K562 (cell line): Measurements from ENCODE around the gene WASF3. TPM values are rescaled to one million over a fixed set of nuclear protein-coding genes. Genes with fewer than 3 reads are reported as not detected.

ENCODE experiments used
- ATAC-seq: fragments of 200-7000 bp; cut with Tn5 transposase; 3 replicates; pipeline ENCODE4 v1.9.1; 2020; ENCODE audit warnings: moderate library complexity
- BruUV-seq: library from RNA; stranded (reverse); fragments of 400-500 nt; replicated peaks from 2 replicates; lab custom pipeline; 2021; lab: Mats Ljungman, UMichigan
- CTCF ChIA-PET: fragments of 300-600 bp; formaldehyde crosslinking; extraction: SDS; loops from one replicate; lab custom pipeline; 2021; ENCODE audit warnings: low intra/inter-chr PET ratio; lab: Yijun Ruan, JAX
- POLR2A ChIA-PET: fragments of 300-600, 350-650 bp; sonication (Branson Sonifier 250); formaldehyde crosslinking; extraction: SDS; loops from one replicate; lab custom pipeline; 2021; ENCODE audit warnings: antibody characterized with exemption, inconsistent platforms; lab: Yijun Ruan, JAX
- DNase-seq, 4 experiments: peaks; one replicate each; pipeline versions ENCODE4 v3.0.0 to v3.0.0-alpha.2; 2011 to 2018; ENCODE audit warnings: low spot score in 3 of 4, mixed read lengths in 3 of 4; ENCODE audit errors: extremely low read depth in 1 of 4
- FAIRE-seq: peaks from 2 replicates; lab custom pipeline; 2011; peaks lifted over from hg19 to GRCh38; lab: Jason Lieb, UNC
- H2AFZ ChIP-seq: 2 replicates; pipeline ENCODE4 v1.6.0; 2011; ENCODE audit warnings: low read depth, low read length, control low read depth, inconsistent platforms
- H3K27ac ChIP-seq: fragments of 200-600 bp; 3 replicates; pipeline ENCODE4 v1.8.0; 2011; ENCODE audit warnings: low read depth, mild to moderate bottlenecking, control low read depth, inconsistent platforms, low read length, moderate library complexity, mixed read lengths; ENCODE audit errors: extremely low read depth
- H3K27me3 ChIP-seq, 2 experiments: fragments of 300-600 bp in 1 of 2; 2 replicates in 1 of 2; 3 replicates in 1 of 2; pipeline versions ENCODE4 v1.6.0 to v1.8.0; 2011; ENCODE audit warnings: inconsistent platforms in 2 of 2, low read length in 2 of 2, mild to moderate bottlenecking in 1 of 2, mixed read lengths in 1 of 2, moderate library complexity in 1 of 2; ENCODE audit not compliant: control insufficient read depth in 2 of 2, insufficient read depth in 2 of 2
- H3K36me3 ChIP-seq: fragments of 300-600 bp; 3 replicates; pipeline ENCODE4 v1.8.0; 2011; ENCODE audit warnings: mild to moderate bottlenecking, low read length, inconsistent platforms; ENCODE audit not compliant: control insufficient read depth, insufficient read depth
- H3K4me1 ChIP-seq, 2 experiments: fragments of 200-600 bp in 1 of 2; replicated peaks in 1 of 2; 2 replicates in 1 of 2; 3 replicates in 1 of 2; pipeline versions ENCODE4 v1.5.1 to v1.8.0; 2011; ENCODE audit warnings: inconsistent platforms in 2 of 2, low read length in 2 of 2, mild to moderate bottlenecking in 1 of 2, mixed read lengths in 1 of 2, moderate library complexity in 1 of 2; ENCODE audit not compliant: control insufficient read depth in 2 of 2, insufficient read depth in 2 of 2
- H3K4me2 ChIP-seq: 2 replicates; pipeline ENCODE4 v1.6.1; 2011; ENCODE audit warnings: low read length, control low read depth, inconsistent platforms, mixed read lengths; ENCODE audit not compliant: insufficient read depth
- H3K4me3 ChIP-seq: fragments of 200-600 bp; sonication (generic), shearing (Covaris generic); 2 replicates; pipeline ENCODE4 v1.5.1; 2016; ENCODE audit warnings: control low read depth, inconsistent platforms
- H3K79me2 ChIP-seq: fragments of 200-600 bp; 3 replicates; pipeline ENCODE4 v1.8.0; 2011; ENCODE audit warnings: low read length, inconsistent platforms; ENCODE audit not compliant: control insufficient read depth, insufficient read depth
- H3K9ac ChIP-seq, 2 experiments: 2 replicates each; pipeline versions ENCODE4 v1.6.0 to v1.6.1; 2011; ENCODE audit warnings: low read depth in 2 of 2, low read length in 2 of 2, control low read depth in 1 of 2, inconsistent platforms in 1 of 2, mild to moderate bottlenecking in 1 of 2, mixed read lengths in 1 of 2; ENCODE audit not compliant: insufficient read depth in 1 of 2
- H3K9me1 ChIP-seq: one replicate; pipeline ENCODE4 v1.6.0; 2011; ENCODE audit warnings: inconsistent platforms, mild to moderate bottlenecking, low read length, moderate library complexity; ENCODE audit not compliant: control insufficient read depth, insufficient read depth
- H3K9me3 ChIP-seq: replicated peaks from 2 replicates; pipeline ENCODE4 v1.5.1; 2011; ENCODE audit warnings: low read depth, low read length, inconsistent platforms; ENCODE audit not compliant: control insufficient read depth, insufficient read depth
- H4K20me1 ChIP-seq: replicated peaks from 2 replicates; pipeline ENCODE4 v1.6.1; 2011; ENCODE audit warnings: low read length, inconsistent platforms, mixed read lengths; ENCODE audit not compliant: control insufficient read depth, insufficient read depth
- CHD4 ChIP-seq: fragments of 200-600 bp; sonication (generic); IDR thresholded peaks from 3 replicates; pipeline ENCODE4 v1.6.1; 2012; ENCODE audit warnings: low read depth, mild to moderate bottlenecking, mixed read lengths, low read length, inconsistent platforms; ENCODE audit not compliant: insufficient read depth, insufficient replicate concordance, poor library complexity, severe bottlenecking
- GABPB2 ChIP-seq: fragments of 250-450 bp; sonication (Bioruptor Pico); conservative IDR thresholded peaks from 2 replicates; pipeline ENCODE4 v1.5.1; 2021; ENCODE audit warnings: mild to moderate bottlenecking
- SMAD4 ChIP-seq: fragments of 250-450 bp; sonication (Bioruptor Pico); conservative IDR thresholded peaks from 2 replicates; pipeline ENCODE4 v1.8.0; 2021; ENCODE audit warnings: inconsistent platforms, mild to moderate bottlenecking, moderate library complexity
- ZNF23 ChIP-seq: fragments of 250-450 bp; sonication (Bioruptor Pico); IDR thresholded peaks from 2 replicates; pipeline ENCODE4 v1.4.0; 2020; ENCODE audit warnings: mild to moderate bottlenecking
- WGBS: fragments of 100-300 bp; shearing (Covaris generic); methylation state at CpG from one replicate; pipeline ENCODE4 v1.1.6; 2016; ENCODE audit warnings: low coverage, mixed read lengths; ENCODE audit not compliant: insufficient coverage; ENCODE audit errors: missing lambda C conversion rate; 5-methylcytosine and 5-hydroxymethylcytosine counted together
- in situ Hi-C: fragments of 300-500 bp; cut with MboI; formaldehyde crosslinking; loops from 4 replicates; pipeline ENCODE4 v1.15.0; 2018; ENCODE audit warnings: inconsistent platforms, mixed read lengths
- intact Hi-C: fragments of 100-400 bp; cut with micrococcal nuclease; formaldehyde crosslinking; loops from 2 replicates; pipeline ENCODE4 v1.14.2; 2022
- polyA plus RNA-seq, 8 experiments: library from polyadenylated mRNA; depleted of rRNA in 4 of 8; stranded (reverse) in 5 of 8; unstranded in 3 of 8; fragments of >200 nt; fragmentation: Nextera tagmentation in 2 of 8; fragmentation: Illumina TruSeq in 1 of 8; extraction: Ambion mirVana in 2 of 8; extraction: Trizol in 1 of 8; gene quantifications; 2 replicates each; pipeline versions ENCODE4 v1.2.1 to v1.2.3, GENCODE V29; 2011 to 2014; ENCODE audit warnings: inconsistent platforms in 1 of 8, missing spikeins in 1 of 8
- total RNA-seq, 7 experiments: library from RNA; depleted of rRNA in 6 of 7; stranded (reverse); fragments of >200 nt in 6 of 7; fragmentation: Illumina TruSeq in 2 of 7; extraction: Trizol in 2 of 7; gene quantifications; 2 replicates each; pipeline versions ENCODE4 v1.2.1 to v1.2.3, GENCODE V29; 2011 to 2021; ENCODE audit warnings: low replicate concordance in 1 of 7
- TF ChIP-seq, protein P1 (sequence below), 2 experiments: fragments of 450-650 bp; IDR thresholded peaks; 2 replicates each; pipeline ENCODE4 v1.6.1; 2016; ENCODE audit warnings: mild to moderate bottlenecking in 2 of 2, borderline replicate concordance in 1 of 2, low read depth in 1 of 2, moderate library complexity in 1 of 2

WASF3 gene
- total and polyA plus RNA-seq, 9 of the 15 experiments (the other 6 are each of a cell fraction or from before 2014, with no cell fraction given), result 0.04 to 0.43 (median 0.11) TPM

DNA sequence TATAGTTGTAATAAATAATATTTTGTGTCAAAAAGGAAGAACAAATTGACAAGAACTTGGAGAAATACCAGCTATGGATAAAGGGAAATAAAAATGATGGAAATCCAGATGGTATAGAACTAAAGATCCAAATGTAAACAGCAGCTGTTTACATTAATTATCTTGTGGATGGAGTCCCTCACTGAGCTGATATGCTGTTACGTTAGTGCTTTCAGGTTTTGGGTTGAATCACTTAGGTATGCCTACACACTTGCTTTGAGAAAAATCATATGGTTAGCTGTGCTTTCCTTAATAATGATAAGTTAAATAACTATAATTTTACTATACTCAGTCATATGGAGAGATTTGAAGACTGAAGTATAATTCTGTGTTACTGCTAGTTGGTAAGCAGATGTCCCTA lies 27.7 kb downstream of the WASF3 start:
- no peak for FAIRE-seq
- H3K4me3 ChIP-seq, result no peak overlapping the region
- no peak overlapping the region for H3K27ac ChIP-seq
- H3K4me1 ChIP-seq, result no peaks in the 10 kb centered on the region
- no peak overlapping the region for H3K9ac ChIP-seq
- H3K27me3 ChIP-seq, result no peaks in the 10 kb centered on the region
- TF ChIP-seq, protein P1, sequence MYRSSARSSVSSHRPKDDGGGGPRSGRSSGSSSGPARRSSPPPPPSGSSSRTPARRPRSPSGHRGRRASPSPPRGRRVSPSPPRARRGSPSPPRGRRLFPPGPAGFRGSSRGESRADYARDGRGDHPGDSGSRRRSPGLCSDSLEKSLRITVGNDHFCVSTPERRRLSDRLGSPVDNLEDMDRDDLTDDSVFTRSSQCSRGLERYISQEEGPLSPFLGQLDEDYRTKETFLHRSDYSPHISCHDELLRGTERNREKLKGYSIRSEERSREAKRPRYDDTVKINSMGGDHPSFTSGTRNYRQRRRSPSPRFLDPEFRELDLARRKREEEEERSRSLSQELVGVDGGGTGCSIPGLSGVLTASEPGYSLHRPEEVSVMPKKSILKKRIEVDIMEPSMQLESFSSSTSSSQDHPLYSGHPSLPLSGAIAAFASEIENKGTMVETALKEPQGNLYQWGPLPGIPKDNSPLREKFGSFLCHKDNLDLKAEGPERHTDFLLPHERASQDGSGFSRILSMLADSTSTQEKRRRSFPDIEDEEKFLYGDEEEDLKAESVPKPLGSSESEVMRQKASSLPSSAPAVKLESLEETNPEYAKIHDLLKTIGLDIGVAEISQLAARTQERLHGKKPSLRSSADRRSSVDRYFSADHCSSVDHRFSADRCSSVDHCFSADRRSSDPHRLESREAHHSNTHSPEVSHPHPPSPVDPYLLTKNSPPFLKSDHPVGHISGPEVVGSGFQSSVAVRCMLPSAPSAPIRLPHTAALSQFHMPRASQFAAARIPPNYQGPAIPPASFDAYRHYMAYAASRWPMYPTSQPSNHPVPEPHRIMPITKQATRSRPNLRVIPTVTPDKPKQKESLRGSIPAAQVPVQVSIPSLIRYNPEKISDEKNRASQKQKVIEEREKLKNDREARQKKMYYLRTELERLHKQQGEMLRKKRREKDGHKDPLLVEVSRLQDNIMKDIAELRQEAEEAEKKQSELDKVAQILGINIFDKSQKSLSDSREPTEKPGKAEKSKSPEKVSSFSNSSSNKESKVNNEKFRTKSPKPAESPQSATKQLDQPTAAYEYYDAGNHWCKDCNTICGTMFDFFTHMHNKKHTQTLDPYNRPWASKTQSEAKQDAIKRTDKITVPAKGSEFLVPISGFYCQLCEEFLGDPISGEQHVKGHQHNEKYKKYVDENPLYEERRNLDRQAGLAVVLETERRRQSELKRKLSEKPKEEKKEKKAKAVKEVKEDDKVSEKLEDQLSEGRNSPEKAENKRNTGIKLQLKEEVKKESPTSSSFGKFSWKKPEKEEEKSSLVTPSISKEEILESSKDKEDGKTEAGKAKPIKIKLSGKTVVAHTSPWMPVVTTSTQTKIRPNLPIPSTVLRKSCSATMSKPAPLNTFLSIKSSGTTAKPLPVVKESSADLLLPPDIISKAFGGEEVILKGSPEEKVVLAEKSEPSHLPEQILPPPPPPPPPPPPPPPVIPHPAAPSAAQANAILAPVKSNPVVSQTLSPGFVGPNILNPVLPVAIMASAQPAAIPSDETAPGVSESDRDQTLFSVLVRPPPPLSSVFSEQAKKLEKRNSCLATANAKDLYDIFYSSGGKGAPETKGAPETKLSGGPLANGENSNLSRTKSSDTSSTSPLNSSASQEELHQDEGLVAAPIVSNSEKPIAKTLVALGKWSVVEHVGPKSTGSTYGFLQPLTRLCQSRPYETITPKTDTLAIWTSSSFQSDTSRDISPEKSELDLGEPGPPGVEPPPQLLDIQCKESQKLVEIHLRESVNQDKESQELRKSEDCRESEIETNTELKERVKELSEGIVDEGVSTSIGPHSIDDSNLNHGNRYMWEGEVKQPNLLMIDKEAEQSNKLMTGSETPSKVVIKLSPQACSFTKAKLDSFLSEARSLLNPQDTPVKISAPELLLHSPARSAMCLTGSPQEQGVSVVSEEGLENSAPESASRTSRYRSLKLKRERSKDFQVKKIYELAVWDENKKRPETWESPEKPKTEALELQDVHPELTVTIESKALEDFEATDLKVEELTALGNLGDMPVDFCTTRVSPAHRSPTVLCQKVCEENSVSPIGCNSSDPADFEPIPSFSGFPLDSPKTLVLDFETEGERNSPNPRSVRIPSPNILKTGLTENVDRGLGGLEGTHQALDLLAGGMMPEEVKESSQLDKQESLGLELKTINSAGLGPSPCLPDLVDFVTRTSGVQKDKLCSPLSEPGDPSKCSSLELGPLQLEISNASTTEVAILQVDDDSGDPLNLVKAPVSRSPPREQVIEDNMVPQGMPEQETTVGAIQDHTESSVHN (IDR thresholded peaks at IDR 0.05; ENCODE audit: borderline replicate concordance in 1 of 2, low read depth in 1 of 2), result no peak
- no peak for TF ChIP-seq SMAD4 (CRISPR knock-in tag)
- TF ChIP-seq ZNF23, result no peak
- TF ChIP-seq CHD4, result no peak
- TF ChIP-seq GABPB2, result no peak
- CTCF ChIA-PET, result no interaction called here
- no peaks in the 10 kb centered on the region for H3K79me2 ChIP-seq
- H3K4me2 ChIP-seq, result no peak overlapping the region
- POLR2A ChIA-PET, result no interaction called here
- no peaks in the 10 kb centered on the region for H3K9me1 ChIP-seq
- H3K9me3 ChIP-seq, result no peaks in the 10 kb centered on the region
- H2AFZ ChIP-seq, result no peak overlapping the region
- WGBS, result 0% methylated on average over 1 of the region's 1 CpG
- no peaks in the 10 kb centered on the region for H3K36me3 ChIP-seq
- no TSS peak for BruUV-seq
- no peak for DNase-seq
- no peak for ATAC-seq
- in situ Hi-C loops (no loop called here), intact Hi-C loops (no loop called here)
- H4K20me1 ChIP-seq, result no peaks in the 10 kb centered on the region
